HG03159 (cell line): Measurements from ENCODE around the gene IL1RAPL1.
A peak's percentile ranks its signal among the peaks of the same experiment; 100 is the strongest.
"Not testable (repeated sequence)": the region's sequence is repeated elsewhere in the genome, so short reads cannot be mapped to it uniquely, and the experiment has no call there.

Experiments
- ATAC-seq: cut with Tn5 transposase; IDR thresholded peaks from one replicate; pipeline ENCODE4 v1.9.1; 2021; ENCODE audit warnings: mild to moderate bottlenecking, moderate library complexity; ENCODE audit not compliant: unreplicated experiment

The IL1RAPL1 gene

DNA sequence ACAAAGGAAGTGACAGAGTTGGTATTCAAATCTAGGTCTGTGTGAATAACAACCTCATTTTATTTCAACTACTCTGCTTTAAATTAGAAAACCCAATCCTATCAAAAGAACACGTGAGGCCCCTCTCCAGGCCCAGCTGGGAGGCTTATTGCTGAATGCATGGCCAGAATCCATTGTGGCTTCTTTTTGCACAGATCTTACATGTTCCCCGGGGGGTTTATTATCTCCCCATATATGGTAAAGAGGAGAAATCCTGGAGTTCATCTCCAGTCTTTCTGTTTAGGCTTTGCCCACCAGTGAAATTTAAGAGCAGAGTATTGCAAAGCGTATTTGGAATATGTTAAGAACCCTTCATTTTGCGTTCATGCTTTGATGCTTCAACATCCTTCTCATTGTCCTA lies 655.6 kb downstream of the IL1RAPL1 start:
- ATAC-seq, result no peak

DNA sequence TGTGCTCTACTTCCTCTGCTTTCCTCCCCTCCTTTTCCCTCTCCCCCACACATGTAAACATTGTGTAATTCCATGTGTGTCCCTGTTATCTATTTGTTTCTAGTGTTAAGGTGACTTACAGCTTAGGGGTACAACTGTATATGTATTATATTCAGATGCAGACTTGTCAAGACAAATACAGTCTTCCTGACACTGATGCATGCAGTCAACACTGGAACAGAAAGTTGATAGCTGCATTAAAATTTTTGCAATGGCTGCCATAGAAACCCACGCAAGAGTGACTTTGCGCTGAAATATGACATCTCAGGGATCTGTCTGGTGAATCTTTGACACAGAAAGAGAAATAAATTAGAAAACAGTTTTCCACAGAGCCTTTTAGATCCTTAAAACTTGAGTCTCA lies 656.7 kb downstream of the IL1RAPL1 start:
- ATAC-seq, result no peak

DNA sequence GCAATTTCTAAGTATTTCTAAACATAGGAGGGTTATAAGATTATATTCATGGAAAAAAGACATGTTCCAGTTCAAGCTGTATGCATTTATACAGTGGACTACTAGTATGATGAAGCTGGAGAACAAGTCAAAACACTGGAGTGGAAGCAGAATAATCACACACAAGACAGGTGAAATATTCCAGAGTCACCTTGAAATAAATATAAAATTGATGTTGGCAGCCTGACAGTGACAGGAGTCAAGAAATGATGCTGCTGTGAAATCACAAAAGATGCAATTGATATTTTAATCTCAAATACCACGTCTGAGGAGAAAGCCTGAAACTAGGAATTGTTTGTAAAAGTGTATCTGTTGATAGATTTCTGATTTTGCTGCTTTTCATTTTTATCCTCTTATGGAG lies 667.3 kb downstream of the IL1RAPL1 start:
- ATAC-seq, result no peak

DNA sequence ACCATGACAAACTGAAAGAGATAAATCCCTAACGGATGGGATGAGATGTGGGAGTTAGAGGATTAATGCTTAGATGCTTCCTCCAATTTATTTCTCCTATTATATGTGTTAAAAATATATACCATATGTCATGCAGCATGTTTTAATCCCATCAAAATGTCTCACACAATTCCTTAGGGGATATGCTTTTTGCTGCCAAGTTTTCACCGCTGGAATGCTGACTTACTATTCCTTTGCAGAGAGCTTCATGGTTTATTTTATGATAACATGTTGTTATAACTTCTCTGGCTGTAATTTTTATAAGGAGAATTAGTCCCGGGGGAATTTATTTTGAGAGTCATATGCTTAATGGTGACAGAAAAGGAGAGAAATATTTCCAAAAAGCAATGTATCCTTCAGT lies 670.3 kb downstream of the IL1RAPL1 start:
- no peak for ATAC-seq

DNA sequence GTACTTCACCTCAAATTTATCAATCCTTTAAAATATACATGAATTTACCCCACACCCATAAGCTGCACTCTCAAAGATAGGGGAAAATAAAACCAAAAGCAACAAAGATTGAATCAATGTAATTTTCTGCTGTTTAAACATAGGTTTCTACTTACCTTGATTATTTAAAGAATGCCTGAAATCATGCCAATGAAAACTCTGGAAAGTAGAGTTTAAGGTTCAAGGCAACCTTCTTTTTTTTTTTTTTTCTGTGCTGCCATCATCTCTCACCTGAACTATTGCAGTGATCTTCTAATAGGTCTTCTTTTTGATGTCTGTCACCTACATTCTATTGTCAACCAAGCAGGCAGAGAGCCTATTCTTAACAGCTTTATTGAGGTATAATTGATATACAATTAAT lies 682.1 kb downstream of the IL1RAPL1 start:
- no peak for ATAC-seq

DNA sequence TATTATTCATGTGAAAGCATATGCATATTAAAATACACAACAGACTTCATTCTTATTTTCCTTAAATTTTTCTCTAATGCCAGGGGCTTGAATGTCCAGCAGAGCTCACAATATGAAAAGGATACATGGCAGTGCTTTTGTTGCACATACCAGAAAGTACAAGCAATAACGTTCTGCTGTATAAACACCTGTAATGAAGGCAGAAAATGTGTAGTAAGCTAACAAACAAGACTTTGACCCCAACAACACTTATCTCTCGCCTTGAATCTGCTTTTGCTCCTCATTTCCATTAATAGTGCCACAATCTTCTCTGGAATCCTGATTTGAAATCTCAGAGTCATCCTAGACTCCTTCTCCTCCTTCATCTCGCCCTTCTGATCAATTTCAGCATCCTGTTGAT lies 687.3 kb downstream of the IL1RAPL1 start:
- no peak for ATAC-seq

DNA sequence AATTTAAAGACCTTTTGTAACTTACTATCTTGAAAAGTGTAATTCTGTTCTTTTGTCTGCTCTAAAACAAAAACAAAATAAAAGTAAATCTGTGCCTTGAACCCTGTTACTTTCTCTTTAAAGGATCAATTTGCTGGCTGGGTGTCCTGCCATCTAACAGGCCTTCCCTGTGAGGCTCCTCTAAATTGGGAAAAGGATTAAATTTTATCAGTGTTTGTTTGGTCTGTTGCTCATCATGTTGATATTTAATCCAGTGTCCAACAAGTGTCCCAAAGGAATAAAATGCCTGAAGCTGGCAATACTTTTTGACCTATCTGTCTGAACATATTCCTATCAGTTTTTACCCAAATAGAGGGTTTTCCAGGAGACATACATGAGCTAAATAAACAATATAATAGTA lies 688.7 kb downstream of the IL1RAPL1 start:
- no peak for ATAC-seq

DNA sequence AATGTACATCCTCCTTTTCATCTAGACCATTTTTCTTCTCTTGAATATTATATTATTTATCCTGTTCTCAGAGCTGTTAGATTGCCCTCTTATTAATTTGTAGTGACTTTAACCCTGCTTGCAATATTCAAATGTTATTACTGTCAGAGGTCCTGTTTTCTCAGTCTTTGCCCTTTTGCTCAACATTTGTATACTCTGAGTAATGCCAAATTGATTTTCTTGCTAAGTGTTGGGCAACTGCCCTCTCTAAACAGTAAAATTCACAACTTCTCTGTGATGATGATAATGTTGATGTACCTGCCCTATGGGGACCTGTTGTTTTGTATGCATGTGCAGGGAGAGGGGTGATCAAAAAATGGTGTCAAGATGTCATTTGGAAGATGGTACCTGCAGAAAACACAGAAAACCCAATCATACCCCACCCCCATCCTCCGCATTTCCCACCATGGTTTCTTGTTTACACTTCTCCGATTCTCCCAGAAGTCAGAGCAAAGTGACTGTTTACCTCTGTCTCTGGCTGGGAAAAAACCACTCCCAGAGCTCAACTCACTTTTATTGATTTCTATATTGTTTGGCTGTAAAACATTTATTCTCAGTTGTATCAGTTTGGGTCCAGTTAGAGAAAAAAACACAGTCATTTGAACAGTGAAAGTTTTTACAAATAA lies 694.0 kb downstream of the IL1RAPL1 start:
- ATAC-seq, result no peak

DNA sequence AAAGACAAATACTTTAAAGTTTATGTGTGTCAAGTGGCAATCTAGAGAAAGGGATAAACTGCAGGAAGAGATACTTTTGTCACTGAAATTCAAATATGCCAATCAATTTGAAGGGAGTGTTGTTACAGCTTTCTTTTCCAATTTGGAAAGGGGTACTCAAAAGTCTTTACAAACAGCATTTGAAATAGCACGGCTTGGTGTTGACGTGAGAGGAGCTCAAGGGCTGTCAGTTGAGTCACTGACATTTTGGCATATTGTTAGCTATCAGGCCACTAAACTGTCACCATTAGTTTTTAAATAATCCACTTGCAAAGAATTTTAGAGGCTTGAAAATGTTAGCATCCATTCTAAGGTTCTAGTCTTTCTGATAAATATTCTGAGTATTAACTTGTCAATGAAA lies 698.4 kb downstream of the IL1RAPL1 start:
- ATAC-seq, result no peak

DNA sequence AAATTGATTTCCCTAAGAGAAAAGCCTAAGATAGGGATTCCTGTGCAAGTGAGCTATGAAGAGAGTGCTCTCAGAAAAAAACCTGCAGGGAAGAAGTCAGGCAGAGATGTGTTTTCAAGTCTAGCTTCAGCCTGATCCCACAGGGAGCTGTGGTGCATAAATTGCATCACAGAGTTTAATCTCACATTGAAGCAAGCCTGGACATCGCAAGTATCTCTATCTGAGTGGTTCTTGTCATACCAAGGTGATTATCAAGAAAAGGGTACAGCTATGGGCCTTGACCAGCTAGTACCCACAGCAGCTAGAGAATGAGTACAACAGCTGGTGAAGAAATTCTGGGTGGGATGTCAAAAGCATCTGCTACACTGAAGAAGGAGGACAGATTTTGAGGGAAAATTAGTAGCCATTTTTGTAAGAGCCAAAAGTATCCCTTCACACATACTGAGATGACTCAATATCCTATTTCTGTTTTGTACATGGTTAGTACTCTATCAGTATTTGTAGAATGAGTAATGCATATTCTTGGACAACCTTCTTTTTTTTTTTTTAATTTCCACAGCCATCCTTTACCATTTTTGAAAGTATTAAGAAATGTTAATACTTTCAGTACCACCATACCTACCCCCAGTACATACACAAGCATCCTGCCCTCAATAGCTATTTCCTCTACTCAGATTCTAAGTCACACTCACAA lies 708.9 kb downstream of the IL1RAPL1 start:
- ATAC-seq, result no peak

DNA sequence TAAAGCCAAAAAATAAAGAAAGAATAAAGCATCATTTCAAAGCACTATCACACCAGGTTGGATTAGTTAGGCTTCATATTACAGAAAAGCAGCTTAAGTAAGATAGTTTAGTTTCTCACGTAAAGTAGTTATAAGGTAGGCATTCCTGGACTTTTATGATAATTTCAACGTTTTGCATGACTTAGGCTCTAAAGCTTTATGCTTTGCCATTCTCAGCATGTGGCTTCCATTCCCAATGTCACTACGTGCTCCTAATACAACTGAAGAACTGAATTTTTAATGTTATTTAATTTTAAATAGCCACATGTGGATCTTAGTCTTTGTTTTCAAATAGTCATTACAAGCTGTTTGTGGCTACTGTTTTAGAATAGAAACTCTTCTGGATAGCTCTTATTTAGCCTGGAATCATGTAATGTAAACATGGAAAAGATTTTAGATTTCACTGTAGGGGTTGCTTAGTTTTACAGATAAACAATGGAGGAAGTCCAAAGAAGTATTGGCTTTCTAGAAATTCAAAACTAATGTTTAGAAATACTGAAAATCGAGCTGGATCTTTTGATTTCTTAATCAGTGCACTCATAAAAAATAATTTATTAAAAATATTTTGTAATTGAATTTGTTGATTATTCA lies 710.0 kb downstream of the IL1RAPL1 start:
- no peak for ATAC-seq

DNA sequence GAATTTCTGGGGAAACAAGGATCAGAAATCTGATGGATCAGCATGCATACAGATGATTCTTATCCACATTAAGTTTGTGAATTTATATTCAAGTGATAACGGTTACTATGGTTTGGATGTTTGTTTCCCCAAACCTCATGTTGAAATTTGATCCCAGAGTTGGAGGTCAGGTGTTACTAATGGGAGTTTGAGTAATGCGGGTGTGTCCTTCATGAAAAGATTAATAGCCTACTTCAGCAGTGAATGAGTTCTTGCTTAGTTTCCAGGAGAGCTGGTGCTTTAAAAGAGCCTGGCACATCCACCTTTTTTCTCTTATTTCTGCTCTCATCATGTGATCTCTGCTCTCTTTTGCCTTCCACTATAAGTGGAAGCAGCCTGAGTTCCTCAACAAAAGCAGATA lies 712.4 kb downstream of the IL1RAPL1 start:
- no peak for ATAC-seq

DNA sequence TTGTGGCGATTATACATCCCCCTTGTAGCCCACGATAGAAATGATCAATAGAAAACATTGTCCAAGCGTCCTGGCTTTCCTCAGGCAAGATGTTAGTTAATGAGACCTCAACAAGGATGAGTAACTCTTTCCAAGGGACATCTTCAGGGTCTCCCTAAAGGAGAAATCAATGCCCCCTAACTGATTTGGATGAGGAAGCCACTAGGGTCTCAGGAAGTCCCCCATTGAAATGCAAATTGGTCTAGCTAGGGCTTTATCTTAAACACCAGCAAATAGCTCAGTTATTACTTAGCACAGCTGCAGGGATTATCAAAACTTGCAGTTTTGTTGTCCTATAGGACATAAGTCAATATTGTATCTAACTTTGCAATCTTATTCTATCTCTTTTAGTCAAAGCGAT lies 721.5 kb downstream of the IL1RAPL1 start:
- no peak for ATAC-seq

DNA sequence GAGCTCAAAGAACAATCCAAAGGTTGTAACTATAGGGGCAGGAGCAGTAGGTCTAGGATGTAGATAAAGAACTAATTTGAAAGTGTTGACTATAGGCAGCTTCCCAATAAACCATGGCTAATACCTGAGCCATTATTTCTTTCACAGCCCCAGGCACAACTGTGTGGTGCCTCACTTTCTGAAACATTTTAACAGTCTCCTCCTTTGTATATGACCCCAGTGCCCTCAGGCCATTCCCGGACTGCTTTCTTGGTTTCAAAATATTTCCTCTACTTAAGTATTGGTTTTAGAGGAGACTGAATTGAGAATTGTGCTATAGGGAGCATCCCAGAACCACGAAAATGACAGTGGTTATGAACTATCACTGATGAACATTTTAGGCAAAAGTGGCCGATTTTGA lies 728.7 kb downstream of the IL1RAPL1 start:
- no peak for ATAC-seq

DNA sequence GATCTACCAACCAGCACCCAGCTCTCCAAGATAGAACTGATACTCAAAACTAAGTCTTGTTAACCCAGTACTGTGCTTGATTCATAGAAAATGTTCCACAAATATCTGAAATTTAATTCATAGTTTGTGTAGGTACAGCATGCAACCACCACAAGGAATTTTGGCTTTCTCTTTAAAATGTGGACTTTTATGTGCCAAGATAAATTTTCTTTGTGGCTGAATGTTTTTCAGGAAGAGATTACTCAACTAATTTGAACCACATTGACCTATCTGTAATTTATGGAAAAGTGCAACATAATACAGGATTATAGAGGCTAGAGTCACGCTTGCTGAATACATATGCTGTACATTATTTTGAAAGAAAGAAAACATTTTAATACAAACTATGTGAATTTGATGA lies 730.8 kb downstream of the IL1RAPL1 start:
- no peak for ATAC-seq

DNA sequence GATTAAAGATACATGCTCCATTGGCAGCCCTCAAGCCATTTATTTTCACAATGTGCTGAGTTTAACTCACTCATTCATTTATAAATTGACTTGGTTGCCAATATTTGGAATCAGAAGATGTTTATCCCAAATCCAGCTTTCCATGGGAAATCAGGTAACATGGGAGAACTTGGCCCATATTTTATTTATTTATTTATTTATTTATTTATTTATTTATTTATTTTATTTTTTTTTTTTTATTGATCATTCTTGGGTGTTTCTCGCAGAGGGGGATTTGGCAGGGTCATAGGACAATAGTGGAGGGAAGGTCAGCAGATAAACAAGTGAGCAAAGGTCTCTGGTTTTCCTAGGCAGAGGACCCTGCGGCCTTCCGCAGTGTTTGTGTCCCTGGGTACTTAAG lies 745.2 kb downstream of the IL1RAPL1 start:
- ATAC-seq, result not testable (repeated sequence)

DNA sequence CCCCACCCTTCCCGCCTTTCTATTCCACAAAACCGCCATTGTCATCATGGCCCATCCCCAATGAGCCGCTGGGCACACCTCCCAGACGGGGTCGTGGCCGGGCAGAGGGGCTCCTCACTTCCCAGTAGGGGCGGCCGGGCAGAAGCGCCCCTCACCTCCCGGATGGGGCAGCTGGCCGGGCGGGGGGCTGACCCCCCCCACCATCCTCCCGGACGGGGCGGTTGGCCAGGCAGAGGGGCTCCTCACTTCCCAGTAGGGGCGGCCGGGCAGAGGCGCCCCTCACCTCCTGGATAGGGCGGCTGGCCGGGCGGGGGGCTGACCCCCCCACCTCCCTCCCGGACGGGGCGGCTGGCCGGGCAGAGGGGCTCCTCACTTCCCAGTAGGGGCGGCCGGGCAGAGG lies 745.8 kb downstream of the IL1RAPL1 start:
- not testable (repeated sequence) for ATAC-seq

DNA sequence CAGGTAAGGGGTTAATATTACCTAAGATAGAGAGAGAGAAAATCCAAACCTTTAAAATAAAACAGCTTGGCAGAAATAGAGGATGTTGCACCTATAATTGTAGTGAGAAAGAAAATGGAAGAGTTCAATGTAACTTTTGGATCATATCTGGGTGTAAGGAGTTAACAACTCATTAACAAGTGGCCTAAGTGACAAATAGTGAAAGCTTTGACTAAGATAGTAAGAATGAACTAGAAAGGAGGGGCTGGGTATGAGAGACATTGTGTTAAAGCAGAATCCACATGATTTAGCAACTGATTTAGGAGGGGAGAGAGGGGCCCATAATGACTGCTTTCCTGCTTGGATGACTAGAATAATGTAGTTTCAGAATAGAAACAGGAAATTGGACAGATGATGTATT lies 761.0 kb downstream of the IL1RAPL1 start:
- ATAC-seq, result peak; percentile 88

DNA sequence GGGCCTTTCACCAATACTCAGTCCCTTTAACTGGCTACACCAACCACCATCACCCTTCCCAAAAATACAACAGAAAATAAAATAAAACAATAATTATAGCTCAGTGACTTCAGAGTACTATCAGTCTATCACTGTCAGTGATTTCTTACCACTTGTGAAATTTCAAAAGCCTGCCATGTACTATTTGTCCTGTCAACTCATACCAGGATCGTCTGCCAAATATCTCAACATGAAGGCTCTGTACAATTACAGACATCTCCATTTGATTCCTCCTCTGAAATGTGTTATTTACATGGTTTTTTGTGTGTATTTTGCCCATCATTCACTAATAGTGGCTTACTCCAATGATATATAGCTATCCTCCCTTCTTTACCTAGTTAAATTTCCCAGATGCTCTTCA lies 772.0 kb downstream of the IL1RAPL1 start:
- ATAC-seq, result no peak

DNA sequence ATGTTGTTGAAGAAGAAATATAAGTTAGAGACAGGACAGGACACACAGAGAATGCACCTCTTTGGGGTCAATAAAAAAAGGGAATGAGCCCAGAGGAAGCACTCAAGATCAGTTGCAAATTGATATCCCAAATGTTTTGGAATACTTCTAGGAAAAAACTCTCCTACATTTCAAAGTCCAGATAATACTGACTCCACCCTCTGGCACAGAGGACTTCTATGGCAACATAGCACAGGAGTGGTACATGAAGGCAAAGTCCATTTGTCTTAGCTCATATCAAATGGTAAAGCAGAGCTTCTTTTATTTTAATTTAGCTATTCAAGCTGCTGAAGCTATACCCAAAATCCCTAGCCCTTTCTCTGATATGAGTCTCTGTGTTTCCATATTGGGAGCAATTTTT lies 787.5 kb downstream of the IL1RAPL1 start:
- ATAC-seq, result not testable (repeated sequence)

DNA sequence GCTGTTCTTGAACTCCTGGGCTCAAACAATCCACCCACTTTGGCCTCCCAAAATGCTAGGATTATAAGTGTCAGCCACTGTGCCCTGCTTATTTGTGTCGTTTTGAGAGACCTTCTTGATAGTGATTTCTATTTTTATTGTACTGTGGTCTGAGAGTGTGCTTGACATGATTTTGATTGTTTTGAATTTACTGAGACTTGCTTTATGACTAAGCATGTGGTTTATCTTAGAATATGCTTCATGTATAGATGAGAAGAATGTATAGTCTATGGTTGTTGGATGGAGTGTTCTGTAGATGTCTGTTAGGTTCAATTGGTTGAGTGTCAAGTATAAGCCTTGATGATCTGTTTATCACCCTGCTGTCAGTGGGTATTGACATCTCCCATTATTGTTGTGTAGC lies 789.3 kb downstream of the IL1RAPL1 start:
- ATAC-seq, result no peak

DNA sequence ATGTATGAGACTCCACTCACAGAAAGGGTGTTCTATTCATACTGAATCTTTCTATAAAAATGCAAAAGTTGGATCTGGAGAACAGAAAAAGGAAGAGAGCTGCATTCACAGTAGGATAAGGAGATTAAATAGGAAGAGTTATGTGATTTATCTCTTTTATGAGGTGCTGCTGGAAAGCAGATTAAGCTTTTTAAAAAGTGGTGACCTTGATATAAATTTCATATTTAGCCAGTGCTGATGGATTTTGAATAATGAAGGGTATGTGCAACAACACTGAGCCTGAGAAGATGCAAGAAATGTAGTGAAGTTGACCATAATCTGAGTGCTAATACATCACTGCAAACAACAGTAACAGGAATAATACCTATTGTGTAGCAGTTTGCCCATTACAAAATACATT lies 795.6 kb downstream of the IL1RAPL1 start:
- ATAC-seq, result no peak
